ENCODE measurements around the gene FOXD4L1. TPM values are rescaled to one million over a fixed set of nuclear protein-coding genes. Genes with fewer than 3 reads are reported as not detected.
"Not testable (repeated sequence)": the region's sequence is repeated elsewhere in the genome, so short reads cannot be mapped to it uniquely, and the experiment has no call there.

Gene FOXD4L1
- 2.1 TPM for polyA plus RNA-seq (2012; ENCODE audit: insufficient read depth, insufficient read length, low read depth)

GRCh38 chr2:113498365-113498764 is at the start of gene FOXD4L1:
TSS of gene FOXD4L1 (plus strand) at chr2:113498665. CDS start at chr2:113499257, 592 bp downstream.
- peaks cover 13% of the 10 kb centered on the region for H3K27me3 ChIP-seq
- H3K36me3 ChIP-seq; H3K4me3 ChIP-seq (ENCODE audit: low read depth, low read length); DNase-seq; H3K4me1 ChIP-seq; H3K9me3 ChIP-seq: not testable (repeated sequence)

GRCh38 chr2:113465770-113466169 is 32.7 kb upstream of the FOXD4L1 start:
- H3K4me3 ChIP-seq (ENCODE audit: low read depth, low read length); DNase-seq: not testable (repeated sequence)

GRCh38 chr2:113476688-113477368 is 21.6 kb upstream of the FOXD4L1 start:
- H3K36me3 ChIP-seq; H3K9me3 ChIP-seq; H3K4me1 ChIP-seq; DNase-seq; H3K4me3 ChIP-seq (ENCODE audit: low read depth, low read length); H3K27me3 ChIP-seq: not testable (repeated sequence)

More at GRCh38 chr2:113465770-113466169, 32.7 kb upstream of the FOXD4L1 start:
- not testable (repeated sequence) for H3K4me1 ChIP-seq, H3K9me3 ChIP-seq, H3K36me3 ChIP-seq, H3K27me3 ChIP-seq

- H3K4me3 ChIP-seq (ENCODE audit: low read depth, low read length); H3K9me3 ChIP-seq; DNase-seq; H3K4me1 ChIP-seq; H3K27me3 ChIP-seq; H3K36me3 ChIP-seq: not testable (repeated sequence)
Observed at GRCh38 chr2:113496527-113496926, 1.9 kb upstream of the FOXD4L1 start.

- not testable (repeated sequence) for H3K4me1 ChIP-seq; DNase-seq; H3K9me3 ChIP-seq; H3K4me3 ChIP-seq (ENCODE audit: low read depth, low read length); H3K36me3 ChIP-seq
- peaks cover 22% of the 10 kb centered on the region for H3K27me3 ChIP-seq
Observed at GRCh38 chr2:113499019-113499885, 787 bp downstream of the FOXD4L1 start.

- not testable (repeated sequence) for DNase-seq; H3K9me3 ChIP-seq; H3K4me1 ChIP-seq; H3K36me3 ChIP-seq; H3K4me3 ChIP-seq (ENCODE audit: low read depth, low read length)
- peaks cover 23% of the 10 kb centered on the region for H3K27me3 ChIP-seq
Observed at GRCh38 chr2:113499886-113500722, 1.6 kb downstream of the FOXD4L1 start.

GRCh38 chr2:113500723-113501038 is 2.2 kb downstream of the FOXD4L1 start:
- not testable (repeated sequence) for DNase-seq; H3K4me1 ChIP-seq; H3K4me3 ChIP-seq (ENCODE audit: low read depth, low read length); H3K9me3 ChIP-seq; H3K36me3 ChIP-seq
- H3K27me3 ChIP-seq, result peaks cover 23% of the 10 kb centered on the region

- not testable (repeated sequence) for H3K4me3 ChIP-seq (ENCODE audit: low read depth, low read length); H3K4me1 ChIP-seq; DNase-seq; H3K36me3 ChIP-seq; H3K9me3 ChIP-seq
- H3K27me3 ChIP-seq, result peaks cover 23% of the 10 kb centered on the region
Observed at GRCh38 chr2:113502216-113503093, 4.0 kb downstream of the FOXD4L1 start.

- not testable (repeated sequence) for H3K4me3 ChIP-seq (ENCODE audit: low read depth, low read length); H3K9me3 ChIP-seq; DNase-seq; H3K36me3 ChIP-seq; H3K4me1 ChIP-seq
- H3K27me3 ChIP-seq, result peaks cover 23% of the 10 kb centered on the region
Observed at GRCh38 chr2:113503094-113504042, 4.9 kb downstream of the FOXD4L1 start.

GRCh38 chr2:113504081-113504480 is 5.6 kb downstream of the FOXD4L1 start:
- not testable (repeated sequence) for DNase-seq; H3K36me3 ChIP-seq; H3K4me3 ChIP-seq (ENCODE audit: low read depth, low read length)

GRCh38 chr2:113507394-113508140 is 9.1 kb downstream of the FOXD4L1 start:
- not testable (repeated sequence) for H3K4me1 ChIP-seq; H3K9me3 ChIP-seq; H3K36me3 ChIP-seq; H3K4me3 ChIP-seq (ENCODE audit: low read depth, low read length); DNase-seq
- H3K27me3 ChIP-seq, result peaks cover 18% of the 10 kb centered on the region

More at GRCh38 chr2:113504081-113504480, 5.6 kb downstream of the FOXD4L1 start:
- not testable (repeated sequence) for H3K4me1 ChIP-seq, H3K9me3 ChIP-seq
- H3K27me3 ChIP-seq, result peaks cover 23% of the 10 kb centered on the region

GRCh38 chr2:113508187-113508586 is 9.7 kb downstream of the FOXD4L1 start:
- not testable (repeated sequence) for H3K9me3 ChIP-seq; H3K36me3 ChIP-seq; H3K4me1 ChIP-seq; H3K4me3 ChIP-seq (ENCODE audit: low read depth, low read length); DNase-seq
- H3K27me3 ChIP-seq, result peaks cover 12% of the 10 kb centered on the region

GRCh38 chr2:113510913-113511312 is 12.4 kb downstream of the FOXD4L1 start:
- not testable (repeated sequence) for H3K9me3 ChIP-seq; H3K27me3 ChIP-seq; DNase-seq; H3K4me3 ChIP-seq (ENCODE audit: low read depth, low read length); H3K4me1 ChIP-seq; H3K36me3 ChIP-seq

All from BE2C (cell line).